ENCODE measurements around the gene PPP2R5E.

The PPP2R5E gene

GRCh38 chr14:63444588-63444987, 98.6 kb downstream of the PPP2R5E start:
- H3K9me3 Mint-ChIP-seq = no peaks in the 10 kb centered on the region
- no peak overlapping the region for H3K4me3 Mint-ChIP-seq
- peaks cover 8% of the 10 kb centered on the region for H3K4me1 Mint-ChIP-seq (ENCODE audit: low read depth)
- no peak overlapping the region for H3K27ac Mint-ChIP-seq
- no peaks in the 10 kb centered on the region for H3K27me3 Mint-ChIP-seq (ENCODE audit: low read depth)
- H3K36me3 Mint-ChIP-seq (ENCODE audit: low read depth) = peaks cover 5% of the 10 kb centered on the region

DNA sequence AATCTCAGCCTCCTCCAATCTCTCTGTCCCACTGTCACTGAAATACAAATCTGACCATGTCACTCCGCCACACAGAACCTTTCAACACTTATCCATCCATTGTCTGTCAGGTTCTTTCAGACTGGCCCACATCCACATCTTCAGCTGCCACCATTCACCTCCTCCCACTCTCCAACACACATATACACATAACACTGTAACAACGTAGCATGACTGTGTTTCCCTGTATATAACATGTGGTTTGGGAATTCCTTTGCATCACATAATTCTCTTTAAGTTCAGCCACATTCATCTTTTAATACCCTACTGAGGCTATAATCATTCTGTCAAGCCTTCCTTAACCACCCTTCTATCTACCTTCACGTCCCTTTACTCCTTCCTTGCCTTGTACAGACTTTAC, 99.2 kb downstream of the PPP2R5E start:
- H3K27me3 Mint-ChIP-seq (ENCODE audit: low read depth) = no peaks in the 10 kb centered on the region
- no peak overlapping the region for H3K27ac Mint-ChIP-seq
- H3K36me3 Mint-ChIP-seq (ENCODE audit: low read depth) = peaks cover 5% of the 10 kb centered on the region
- peaks cover 8% of the 10 kb centered on the region for H3K4me1 Mint-ChIP-seq (ENCODE audit: low read depth)
- H3K9me3 Mint-ChIP-seq = no peaks in the 10 kb centered on the region
- H3K4me3 Mint-ChIP-seq = no peak overlapping the region

GRCh38 chr14:63443361-63443760, 99.8 kb downstream of the PPP2R5E start:
- H3K4me3 Mint-ChIP-seq = no peak overlapping the region
- H3K9me3 Mint-ChIP-seq = no peaks in the 10 kb centered on the region
- no peaks in the 10 kb centered on the region for H3K27me3 Mint-ChIP-seq (ENCODE audit: low read depth)
- H3K4me1 Mint-ChIP-seq (ENCODE audit: low read depth) = peaks cover 11% of the 10 kb centered on the region
- H3K36me3 Mint-ChIP-seq (ENCODE audit: low read depth) = peaks cover 5% of the 10 kb centered on the region
- no peak overlapping the region for H3K27ac Mint-ChIP-seq

DNA sequence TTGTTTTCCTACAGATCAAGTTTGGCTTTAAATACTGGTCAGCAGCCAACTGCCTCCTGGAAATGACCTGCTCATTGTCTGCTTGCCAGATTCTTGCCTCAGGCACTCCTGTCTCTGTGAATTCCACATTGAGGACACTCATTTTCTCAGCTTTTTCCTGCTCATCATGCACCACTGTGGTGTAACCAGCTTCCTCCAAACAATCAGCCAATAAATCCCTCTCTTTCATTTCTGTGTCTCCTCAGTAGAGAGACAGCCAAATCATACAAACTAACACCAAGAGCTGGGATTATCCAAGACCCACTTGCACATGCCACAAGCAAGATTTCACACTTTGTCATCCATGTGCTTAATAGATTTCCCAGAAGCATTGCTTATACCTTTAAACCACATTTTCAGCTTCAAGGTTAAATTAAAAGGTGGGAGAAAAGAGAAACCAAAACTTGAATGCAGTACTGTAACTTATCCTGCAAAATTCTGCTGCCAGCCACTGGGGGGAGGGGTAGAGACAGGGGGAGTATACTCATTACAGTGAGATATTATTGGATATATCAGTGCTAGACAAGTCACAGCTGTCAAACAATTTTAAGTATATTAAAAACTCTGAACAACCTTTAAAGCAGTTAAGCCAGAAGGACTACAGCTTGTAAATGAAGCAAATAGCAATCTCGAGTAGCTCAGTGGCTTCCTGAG, 105.0 kb downstream of the PPP2R5E start:
- no peaks in the 10 kb centered on the region for H3K9me3 Mint-ChIP-seq
- peak overlapping the region; percentile 72 for H3K4me3 Mint-ChIP-seq
- H3K27ac Mint-ChIP-seq = peak overlapping the region; percentile 55

DNA sequence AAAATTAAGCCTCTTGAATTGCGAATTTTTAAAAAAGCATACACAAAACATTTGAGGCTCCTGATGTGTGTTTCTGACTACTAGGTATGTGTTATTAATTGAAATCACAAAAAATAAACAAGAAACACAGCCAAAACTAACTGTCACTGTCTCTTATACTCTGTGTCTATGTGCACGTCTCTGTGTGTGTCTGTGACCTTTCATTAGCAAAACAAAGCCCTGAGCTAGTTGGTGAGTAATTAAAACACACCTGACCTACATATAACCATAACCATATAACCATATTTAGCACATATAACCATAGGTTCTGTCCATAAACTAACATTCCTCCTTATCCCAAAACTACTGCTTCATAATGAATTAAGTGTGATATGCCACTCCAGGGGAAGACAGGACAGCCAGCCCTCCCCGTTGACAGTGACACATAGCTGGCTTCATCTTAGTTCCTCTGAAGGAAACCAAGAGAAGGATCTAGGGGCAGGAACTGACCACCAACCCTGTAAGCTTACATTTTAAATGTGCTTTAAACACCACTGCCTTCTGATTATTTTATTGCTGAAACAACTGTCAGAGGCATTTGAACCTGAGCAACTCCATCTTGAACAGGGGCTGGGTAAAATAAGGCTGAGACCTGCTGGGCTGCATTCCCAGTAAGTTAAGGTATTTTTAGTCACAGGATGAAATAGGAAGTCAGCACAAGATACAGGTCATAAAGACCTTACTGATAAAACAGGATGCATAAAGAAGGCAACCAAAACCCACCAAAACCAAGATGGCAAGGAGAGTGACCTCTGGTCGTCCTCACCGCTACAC, 106.7 kb downstream of the PPP2R5E start:
- Mint-ChIP-seq H3K4me1 (ENCODE audit: low read depth) (peaks cover 49% of the 10 kb centered on the region), H3K9me3 (no peaks in the 10 kb centered on the region), H3K4me3 (no peak overlapping the region), H3K27ac (no peak overlapping the region), H3K36me3 (ENCODE audit: low read depth) (peaks cover 3% of the 10 kb centered on the region), H3K27me3 (ENCODE audit: low read depth) (no peaks in the 10 kb centered on the region)

More for the DNA sequence above, 105.0 kb downstream of the PPP2R5E start:
- no peaks in the 10 kb centered on the region for H3K27me3 Mint-ChIP-seq (ENCODE audit: low read depth)
- peaks cover 43% of the 10 kb centered on the region for H3K4me1 Mint-ChIP-seq (ENCODE audit: low read depth)
- H3K36me3 Mint-ChIP-seq (ENCODE audit: low read depth) = peaks cover 3% of the 10 kb centered on the region

- H3K9me3 Mint-ChIP-seq = no peaks in the 10 kb centered on the region
- peaks cover 49% of the 10 kb centered on the region for H3K4me1 Mint-ChIP-seq (ENCODE audit: low read depth)
- H3K36me3 Mint-ChIP-seq (ENCODE audit: low read depth) = peaks cover 3% of the 10 kb centered on the region
- no peak overlapping the region for H3K4me3 Mint-ChIP-seq
- H3K27me3 Mint-ChIP-seq (ENCODE audit: low read depth) = no peaks in the 10 kb centered on the region
- H3K27ac Mint-ChIP-seq = no peak overlapping the region
These were observed 107.3 kb downstream of the PPP2R5E start for GRCh38 chr14:63435838-63436237.

GRCh38 chr14:63435204-63435603, 108.0 kb downstream of the PPP2R5E start:
- Mint-ChIP-seq H3K4me3 (no peak overlapping the region), H3K27me3 (ENCODE audit: low read depth) (no peaks in the 10 kb centered on the region), H3K36me3 (ENCODE audit: low read depth) (peaks cover 3% of the 10 kb centered on the region), H3K9me3 (no peaks in the 10 kb centered on the region), H3K4me1 (ENCODE audit: low read depth) (peaks cover 48% of the 10 kb centered on the region), H3K27ac (no peak overlapping the region)

DNA sequence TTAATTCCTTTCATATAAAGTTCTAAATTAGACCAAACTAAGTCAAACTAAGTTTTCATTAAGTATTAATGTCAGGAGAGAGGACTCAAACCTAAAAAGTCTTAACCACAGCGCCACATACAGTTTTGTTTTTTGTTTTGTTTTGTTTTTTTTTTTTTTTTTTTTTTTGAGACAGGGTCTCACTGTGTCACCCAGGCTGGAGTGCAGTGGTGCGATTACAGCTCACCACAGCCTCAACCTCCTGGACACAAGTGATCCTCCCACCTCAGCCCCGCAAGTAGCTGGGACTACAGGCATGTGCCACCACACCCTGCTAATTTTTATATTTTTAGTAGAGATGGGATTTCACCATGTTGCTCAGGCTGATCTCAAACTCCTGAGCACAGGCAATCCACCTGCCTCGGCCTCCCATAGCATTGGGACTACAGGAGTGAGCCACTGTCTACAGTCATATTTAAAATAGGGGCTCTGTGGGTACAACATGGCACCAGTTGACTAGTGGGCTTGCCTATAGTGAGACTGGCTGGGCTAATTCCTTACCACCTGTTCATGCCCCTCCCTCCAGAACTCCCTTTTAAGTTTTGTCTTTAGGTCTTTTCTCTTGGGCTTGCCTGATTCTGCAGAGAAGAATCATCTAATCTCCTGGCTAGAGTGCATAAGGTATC, 110.2 kb downstream of the PPP2R5E start:
- Mint-ChIP-seq H3K4me3 (no peak overlapping the region), H3K27me3 (ENCODE audit: low read depth) (no peaks in the 10 kb centered on the region), H3K4me1 (ENCODE audit: low read depth) (peaks cover 35% of the 10 kb centered on the region), H3K36me3 (ENCODE audit: low read depth) (peaks cover 3% of the 10 kb centered on the region), H3K9me3 (no peaks in the 10 kb centered on the region), H3K27ac (no peak overlapping the region)

DNA sequence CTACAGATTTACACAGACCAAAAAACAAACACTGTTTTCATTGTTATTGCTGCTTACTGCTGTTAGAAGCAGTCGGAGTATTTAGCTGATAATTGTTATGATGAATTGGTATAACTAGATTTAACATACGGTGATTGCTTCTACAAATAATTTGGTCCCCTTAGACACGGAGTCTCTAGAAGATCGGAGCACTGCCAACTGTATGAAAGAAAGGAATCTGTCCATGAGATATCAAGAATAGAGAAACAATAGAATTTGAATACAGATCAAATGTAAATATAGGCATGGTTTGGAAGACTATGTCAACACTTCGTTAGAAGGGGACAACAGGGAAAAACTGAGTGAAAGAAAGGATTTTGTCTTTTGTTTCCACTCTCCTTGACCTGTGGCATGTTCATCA, 110.9 kb downstream of the PPP2R5E start:
- no peak overlapping the region for H3K4me3 Mint-ChIP-seq
- no peaks in the 10 kb centered on the region for H3K27me3 Mint-ChIP-seq (ENCODE audit: low read depth)
- H3K9me3 Mint-ChIP-seq = no peaks in the 10 kb centered on the region
- peaks cover 3% of the 10 kb centered on the region for H3K36me3 Mint-ChIP-seq (ENCODE audit: low read depth)
- H3K4me1 Mint-ChIP-seq (ENCODE audit: low read depth) = peaks cover 28% of the 10 kb centered on the region
- no peak overlapping the region for H3K27ac Mint-ChIP-seq

- Mint-ChIP-seq H3K36me3 (ENCODE audit: low read depth) (peaks cover 3% of the 10 kb centered on the region), H3K9me3 (no peaks in the 10 kb centered on the region), H3K4me3 (no peak overlapping the region), H3K27ac (no peak overlapping the region), H3K4me1 (ENCODE audit: low read depth) (peaks cover 24% of the 10 kb centered on the region), H3K27me3 (ENCODE audit: low read depth) (no peaks in the 10 kb centered on the region)
These were observed 111.7 kb downstream of the PPP2R5E start for GRCh38 chr14:63431466-63431865.

DNA sequence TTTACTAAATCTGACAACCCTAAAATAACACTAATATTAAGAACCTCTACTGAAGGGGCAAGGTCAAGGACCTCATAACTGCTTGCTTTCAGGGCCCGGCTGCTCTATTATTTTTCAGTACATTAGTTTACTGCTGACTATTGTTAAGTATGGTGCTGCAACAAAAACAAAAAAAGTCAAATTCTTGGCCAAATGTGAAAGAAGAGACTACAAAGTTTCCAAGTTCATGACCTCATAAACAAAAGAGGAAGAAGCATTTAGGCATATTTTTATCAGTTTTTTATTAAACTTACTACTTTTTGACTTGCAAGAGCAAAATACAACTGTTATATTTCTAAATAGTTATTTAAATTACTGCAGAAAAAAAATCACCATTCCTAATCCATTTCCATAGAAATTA, 114.7 kb downstream of the PPP2R5E start:
- peaks cover 15% of the 10 kb centered on the region for H3K4me1 Mint-ChIP-seq (ENCODE audit: low read depth)
- H3K4me3 Mint-ChIP-seq = no peak overlapping the region
- no peaks in the 10 kb centered on the region for H3K27me3 Mint-ChIP-seq (ENCODE audit: low read depth)
- no peaks in the 10 kb centered on the region for H3K9me3 Mint-ChIP-seq
- no peak overlapping the region for H3K27ac Mint-ChIP-seq
- H3K36me3 Mint-ChIP-seq (ENCODE audit: low read depth) = no peaks in the 10 kb centered on the region

DNA sequence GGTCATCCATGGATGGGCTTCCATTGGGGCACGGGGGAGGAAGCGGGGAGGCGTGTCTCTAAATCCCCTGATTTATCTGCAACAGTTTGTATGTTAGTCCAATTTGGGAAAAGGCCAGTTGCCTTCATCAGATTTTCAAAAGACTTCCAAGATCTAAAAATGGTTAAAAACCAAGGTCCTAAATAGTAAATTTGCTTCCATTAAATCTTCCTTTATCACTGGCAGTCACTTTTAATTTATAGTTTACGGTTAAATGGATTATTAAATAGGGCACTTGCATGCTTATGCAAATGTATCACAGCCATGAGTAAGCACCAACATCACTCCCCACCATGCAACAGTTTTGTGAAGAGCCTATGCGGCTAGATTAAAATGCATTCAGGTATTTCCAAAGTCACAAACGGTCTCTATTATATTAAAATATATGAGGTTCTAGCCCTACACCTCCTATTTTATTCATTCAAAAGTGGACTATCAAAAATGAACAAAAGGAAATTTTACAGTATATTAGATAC, 116.3 kb downstream of the PPP2R5E start:
- H3K36me3 Mint-ChIP-seq (ENCODE audit: low read depth) = no peaks in the 10 kb centered on the region
- no peak overlapping the region for H3K4me3 Mint-ChIP-seq
- peaks cover 8% of the 10 kb centered on the region for H3K4me1 Mint-ChIP-seq (ENCODE audit: low read depth)
- H3K9me3 Mint-ChIP-seq = no peaks in the 10 kb centered on the region
- no peak overlapping the region for H3K27ac Mint-ChIP-seq
- H3K27me3 Mint-ChIP-seq (ENCODE audit: low read depth) = no peaks in the 10 kb centered on the region

DNA sequence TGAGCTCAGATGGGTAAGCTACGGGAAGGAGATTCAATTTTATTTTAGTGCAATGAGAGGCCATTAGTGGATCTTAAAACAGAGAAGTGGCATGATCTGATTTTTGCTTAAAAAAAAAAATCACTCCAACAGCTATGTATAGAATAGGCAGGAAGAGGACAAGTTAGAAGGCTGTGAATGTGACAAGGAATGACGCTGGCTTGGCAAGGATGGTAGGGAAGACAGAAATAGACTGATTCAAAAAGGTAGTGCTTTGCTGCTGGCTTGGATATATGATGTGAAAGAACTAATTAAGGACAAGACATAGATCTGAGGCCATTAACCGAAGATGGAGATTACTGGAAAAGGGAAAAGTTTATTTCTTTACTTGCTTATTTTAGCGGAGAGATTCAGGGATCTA, 119.3 kb downstream of the PPP2R5E start:
- no peaks in the 10 kb centered on the region for H3K27me3 Mint-ChIP-seq (ENCODE audit: low read depth)
- no peak overlapping the region for H3K4me3 Mint-ChIP-seq
- peaks cover 8% of the 10 kb centered on the region for H3K4me1 Mint-ChIP-seq (ENCODE audit: low read depth)
- H3K27ac Mint-ChIP-seq = no peak overlapping the region
- H3K9me3 Mint-ChIP-seq = no peaks in the 10 kb centered on the region
- H3K36me3 Mint-ChIP-seq (ENCODE audit: low read depth) = no peaks in the 10 kb centered on the region

DNA sequence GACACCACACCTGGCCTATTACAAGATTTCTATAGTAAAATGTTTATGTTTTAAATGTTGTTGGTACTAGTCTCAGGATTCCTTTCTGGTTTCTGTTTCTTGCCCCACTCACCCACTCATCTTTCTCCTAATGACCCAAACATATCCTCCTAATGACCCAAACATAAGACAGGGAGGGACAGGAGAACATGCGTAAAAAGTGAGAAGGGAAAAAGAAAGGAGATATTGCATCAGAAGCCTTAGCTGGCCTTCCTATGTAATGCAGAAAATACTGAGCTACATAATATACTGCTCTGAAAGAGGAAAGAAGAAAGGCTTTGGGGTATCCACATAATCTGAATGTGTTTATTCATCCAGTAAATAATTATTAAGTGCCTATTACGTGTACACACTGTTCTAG, 119.8 kb downstream of the PPP2R5E start:
- Mint-ChIP-seq H3K4me1 (ENCODE audit: low read depth) (peaks cover 8% of the 10 kb centered on the region), H3K9me3 (no peaks in the 10 kb centered on the region), H3K27ac (no peak overlapping the region), H3K36me3 (ENCODE audit: low read depth) (no peaks in the 10 kb centered on the region), H3K4me3 (no peak overlapping the region), H3K27me3 (ENCODE audit: low read depth) (no peaks in the 10 kb centered on the region)
